H7 (cell line): ENCODE results near the gene GCLC. TPM values are rescaled to one million over a fixed set of nuclear protein-coding genes. Genes with fewer than 3 reads are reported as not detected.

Experiments
- DNase-seq: peaks from one replicate; pipeline ENCODE4 v3.0.0; 2012
- H3K27me3 ChIP-seq: 2 replicates; pipeline ENCODE4 v1.6.0; 2011; ENCODE audit warnings: mild to moderate bottlenecking, low read length; ENCODE audit not compliant: control insufficient read depth, insufficient read depth
- H3K36me3 ChIP-seq: replicated peaks from 2 replicates; pipeline ENCODE4 v1.5.1; 2011; ENCODE audit warnings: low read length; ENCODE audit not compliant: control insufficient read depth, insufficient read depth
- H3K4me3 ChIP-seq: 2 replicates; pipeline ENCODE4 v1.5.1; 2011; ENCODE audit warnings: low read depth, mild to moderate bottlenecking, control low read depth, low read length, moderate library complexity; ENCODE audit not compliant: insufficient read depth
- total RNA-seq: library from RNA; depleted of rRNA; stranded (reverse); fragments of >200 nt; shearing (Covaris generic); gene quantifications from 2 replicates; pipeline ENCODE4 v1.2.3, GENCODE V29; 2014; rRNA removed

Gene GCLC
- 37.4 and 39.8 TPM in 2 replicates for total RNA-seq

DNA sequence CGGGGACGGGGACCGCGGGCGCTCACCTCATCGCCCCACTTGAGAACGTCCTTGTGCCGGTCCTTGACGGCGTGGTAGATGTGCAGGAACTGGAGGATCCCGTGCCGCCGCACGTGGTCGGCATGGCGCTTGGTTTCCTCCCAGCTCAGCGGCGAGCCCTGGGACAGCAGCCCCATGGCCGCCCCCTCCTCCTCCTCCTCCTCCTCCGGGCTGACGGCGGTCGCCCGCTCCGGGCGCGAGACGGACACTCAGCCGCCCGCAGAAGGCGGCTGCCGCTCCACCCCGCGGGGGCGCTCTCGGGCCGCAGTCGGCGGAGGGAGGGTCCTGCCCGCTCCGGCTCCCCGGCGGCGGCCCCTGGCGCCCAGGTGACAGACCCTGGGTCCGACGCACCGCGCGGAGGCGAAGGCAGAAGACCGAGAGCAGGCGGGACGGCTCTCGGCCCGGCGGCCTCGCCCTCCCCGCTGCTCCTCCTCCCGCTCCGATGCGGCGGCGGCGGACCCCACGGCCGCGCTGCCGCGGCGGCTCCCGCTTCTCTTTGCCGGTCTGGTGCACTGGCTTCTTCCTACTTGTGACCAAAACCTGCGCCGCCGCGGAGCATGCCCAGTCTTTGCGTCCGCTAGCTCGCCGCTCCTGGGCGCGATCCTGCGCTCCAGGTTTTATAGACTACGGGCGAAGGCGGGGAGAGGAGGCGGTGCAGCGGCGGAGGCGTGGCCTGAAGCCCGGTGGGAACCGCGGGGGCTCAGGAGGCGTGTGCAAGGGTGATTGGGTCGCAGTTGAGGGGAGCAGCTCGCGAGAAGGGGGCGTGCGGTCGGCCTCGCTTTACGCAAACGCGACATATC lies at the start of gene GCLC:
TSS of gene GCLC (minus strand) at position 632 of the 839 bp plus-strand sequence. CDS start at position 176, 456 bp downstream.
- peak within 1 kb of the TSS; percentile 90 for H3K4me3 ChIP-seq
- peaks cover 6% of the 10 kb centered on the region for H3K27me3 ChIP-seq
- no peaks in the 10 kb centered on the region for H3K36me3 ChIP-seq
- DNase-seq = peak; percentile 95

DNA sequence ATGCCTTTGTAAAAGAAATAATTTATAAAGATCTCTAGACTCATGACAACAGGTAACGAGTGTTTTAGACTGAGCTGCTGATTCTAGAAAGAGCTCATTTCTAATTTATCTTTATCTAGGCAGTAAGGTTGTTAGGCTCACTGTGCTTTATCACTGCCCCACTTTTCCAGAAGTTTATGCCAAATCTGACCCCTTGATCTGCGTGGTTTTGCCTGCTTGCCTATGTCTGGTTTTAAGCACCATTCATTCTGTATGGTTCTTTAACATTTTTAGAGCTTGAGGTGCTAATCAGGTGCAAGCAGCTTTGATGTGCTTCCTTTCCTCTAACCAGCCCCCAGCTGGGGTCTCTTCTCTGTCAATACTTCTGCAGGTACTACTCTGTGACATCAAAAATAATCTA lies 49.7 kb upstream of the GCLC start:
- Histone ChIP-seq H3K36me3 (no peaks in the 10 kb centered on the region), H3K27me3 (no peaks in the 10 kb centered on the region), H3K4me3 (no peak overlapping the region)
- no peak for DNase-seq

DNA sequence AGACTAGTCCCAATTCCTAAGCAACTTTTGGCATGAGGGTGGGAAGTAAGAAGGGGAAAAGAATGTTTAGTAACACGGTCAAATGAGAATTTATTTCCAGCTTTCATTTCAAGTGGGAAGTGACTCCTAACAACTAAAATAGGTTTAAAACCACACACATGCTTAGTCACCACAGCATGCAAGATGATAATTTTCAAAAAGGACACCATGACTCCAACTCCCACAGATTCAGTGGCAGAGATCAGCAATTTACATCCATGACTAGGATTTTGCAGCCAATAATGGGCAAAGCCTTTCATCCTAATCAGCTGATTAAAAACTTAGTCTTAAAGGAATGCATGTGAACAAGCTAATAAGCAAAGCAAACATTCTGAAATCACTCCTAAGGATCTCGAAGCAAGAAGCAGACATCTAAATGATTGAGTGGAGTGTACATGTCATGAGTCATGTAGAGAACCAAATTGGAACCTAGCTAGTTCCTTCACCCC lies 48.1 kb upstream of the GCLC start:
- H3K36me3 ChIP-seq = no peaks in the 10 kb centered on the region
- H3K27me3 ChIP-seq = no peaks in the 10 kb centered on the region
- DNase-seq = no peak
- H3K4me3 ChIP-seq = no peak overlapping the region

DNA sequence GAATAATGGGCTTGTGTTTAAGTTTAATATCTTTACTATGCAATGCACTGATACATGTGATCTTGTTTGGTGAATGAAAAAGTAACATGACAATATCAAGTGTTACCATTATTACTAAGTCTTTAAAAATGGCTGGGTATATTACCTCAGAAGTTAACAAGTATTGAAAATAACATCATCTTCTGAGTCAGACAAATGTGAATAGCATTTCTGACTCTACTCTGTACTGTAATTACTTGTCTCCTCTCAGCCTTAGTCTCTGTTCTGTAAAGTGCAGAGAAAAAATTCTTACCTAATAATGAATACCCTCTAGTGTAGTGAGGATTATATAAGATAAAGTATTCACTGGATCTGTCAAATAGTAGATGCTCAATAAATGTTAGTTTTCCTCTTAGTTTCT lies 47.0 kb upstream of the GCLC start:
- no peaks in the 10 kb centered on the region for H3K27me3 ChIP-seq
- no peaks in the 10 kb centered on the region for H3K36me3 ChIP-seq
- DNase-seq = no peak
- H3K4me3 ChIP-seq = no peak overlapping the region

DNA sequence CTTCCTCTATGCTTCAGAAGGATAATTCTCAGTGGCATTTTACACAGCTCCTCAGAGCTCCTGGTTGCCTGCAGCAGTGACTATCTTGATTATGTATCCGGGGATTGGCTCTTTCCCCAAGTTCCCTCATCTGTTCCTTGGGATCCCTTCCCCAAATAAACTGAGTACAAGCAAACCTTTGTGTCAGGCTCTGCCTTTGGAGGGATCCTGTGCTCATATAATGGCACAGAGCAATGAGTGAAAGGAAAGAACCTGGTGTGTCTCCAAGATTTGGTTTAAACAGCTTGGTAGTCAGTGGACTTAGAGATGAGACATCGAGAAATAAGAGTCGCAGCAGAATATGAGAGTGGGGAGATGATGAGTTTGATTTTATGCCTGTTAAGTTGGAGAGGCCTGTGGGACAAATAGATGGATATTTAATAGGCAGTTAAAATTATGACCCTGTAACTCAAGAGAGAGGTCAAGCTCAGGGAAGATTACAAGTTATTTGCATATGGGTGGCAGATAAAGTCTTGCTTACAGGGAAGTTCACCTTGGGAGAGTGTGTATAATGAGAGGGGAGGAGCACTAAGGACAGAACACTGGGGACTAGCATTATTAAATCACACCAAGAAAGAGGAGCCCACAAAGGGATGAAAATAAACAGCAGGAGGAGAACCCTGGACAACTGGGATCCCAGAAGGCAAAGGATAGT lies 44.1 kb upstream of the GCLC start:
- no peak for DNase-seq

DNA sequence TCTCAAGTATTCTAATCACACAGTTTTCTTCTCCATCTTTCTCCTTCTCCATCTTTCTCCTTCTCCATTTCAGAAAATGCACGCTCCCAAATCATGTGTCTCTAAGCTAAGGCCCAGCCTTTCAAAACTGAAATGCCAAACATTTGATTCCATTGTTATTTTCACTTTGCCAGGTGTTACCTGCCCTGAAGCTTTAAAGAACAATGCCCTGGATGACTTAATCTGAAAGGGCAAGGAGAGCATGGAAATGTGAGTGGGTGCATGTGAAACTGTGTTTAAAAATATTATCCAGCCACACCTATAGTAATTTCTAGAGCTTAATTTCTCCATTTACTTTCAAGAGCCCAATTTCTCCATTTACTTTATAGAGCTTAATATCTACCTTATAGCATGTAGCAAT lies 42.4 kb upstream of the GCLC start:
- DNase-seq = no peak
- no peaks in the 10 kb centered on the region for H3K36me3 ChIP-seq
- H3K4me3 ChIP-seq = no peak overlapping the region
- H3K27me3 ChIP-seq = no peaks in the 10 kb centered on the region

More for the DNA sequence above, 44.1 kb upstream of the GCLC start:
- no peaks in the 10 kb centered on the region for H3K27me3 ChIP-seq
- H3K36me3 ChIP-seq = no peaks in the 10 kb centered on the region
- no peak overlapping the region for H3K4me3 ChIP-seq

DNA sequence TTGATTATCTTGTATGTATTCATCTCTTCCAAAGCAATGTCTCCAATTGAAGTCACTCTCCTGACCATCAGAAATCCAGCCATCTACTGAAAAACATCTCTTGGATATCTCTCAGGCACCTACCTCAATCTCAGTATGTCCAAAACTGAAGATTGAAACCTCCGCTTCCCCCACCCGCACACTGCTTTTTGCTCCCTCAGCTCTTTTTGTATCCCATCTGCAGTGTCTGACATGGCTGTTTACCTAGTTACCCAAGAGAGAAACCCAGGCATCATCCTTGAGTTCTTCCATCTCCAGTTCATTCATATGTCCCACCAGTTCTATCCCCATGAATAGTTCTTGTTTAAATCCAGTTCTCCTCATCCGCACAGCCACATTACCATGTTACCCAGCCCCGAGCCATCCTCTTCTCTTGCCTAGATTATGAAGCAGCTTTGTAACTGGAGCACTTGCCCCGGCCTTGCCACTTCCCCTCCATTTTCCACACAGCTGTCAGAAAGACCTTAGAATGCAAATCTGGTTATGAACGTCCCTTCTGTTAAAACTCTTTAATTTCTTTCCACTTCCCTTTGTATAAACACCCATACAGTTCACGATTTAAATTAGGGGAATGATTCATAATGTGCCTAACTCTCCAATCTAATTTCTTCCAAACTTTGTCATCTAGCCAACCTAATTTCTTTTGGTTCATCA lies 40.5 kb upstream of the GCLC start:
- Histone ChIP-seq H3K36me3 (no peaks in the 10 kb centered on the region), H3K4me3 (no peak overlapping the region), H3K27me3 (no peaks in the 10 kb centered on the region)
- no peak for DNase-seq

DNA sequence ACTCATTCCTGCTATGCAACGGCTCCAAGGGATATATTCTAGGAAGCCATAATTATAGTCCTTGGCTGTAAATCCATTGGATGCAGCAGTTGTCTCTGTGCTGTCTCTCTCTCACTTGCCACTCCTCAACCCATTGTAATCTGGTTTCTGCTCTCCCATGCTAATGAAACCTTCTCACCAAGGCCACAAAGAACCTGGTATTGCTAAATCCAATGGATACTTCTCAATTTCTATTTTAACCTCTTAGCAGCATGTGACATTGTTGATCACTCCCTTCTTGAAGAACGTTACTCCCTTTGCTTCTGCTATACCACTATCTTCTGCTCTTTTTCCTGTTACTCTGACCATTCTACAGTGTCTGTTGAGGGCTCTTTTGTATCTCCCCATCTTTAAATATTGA lies 39.8 kb upstream of the GCLC start:
- Histone ChIP-seq H3K4me3 (no peak overlapping the region), H3K27me3 (no peaks in the 10 kb centered on the region), H3K36me3 (no peaks in the 10 kb centered on the region)
- no peak for DNase-seq

DNA sequence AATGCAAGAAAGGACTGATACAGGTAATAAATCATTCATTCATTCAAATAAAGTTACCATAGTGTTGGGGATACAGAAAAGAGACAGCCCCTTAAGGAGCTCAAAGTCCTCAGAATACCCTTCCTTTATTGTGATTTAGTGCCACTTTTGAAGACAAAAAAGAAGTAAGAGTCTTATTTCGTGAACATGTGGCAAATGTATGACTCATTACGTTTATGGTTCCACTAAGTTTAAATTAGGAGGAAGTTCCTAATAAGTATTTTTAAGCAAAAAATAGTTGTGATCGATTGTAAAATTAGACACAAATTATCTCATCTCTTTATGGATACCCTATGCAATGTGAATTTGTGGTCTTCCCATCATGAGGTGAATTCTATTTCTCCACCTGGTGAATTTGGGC lies 38.5 kb upstream of the GCLC start:
- no peaks in the 10 kb centered on the region for H3K27me3 ChIP-seq
- DNase-seq = no peak

DNA sequence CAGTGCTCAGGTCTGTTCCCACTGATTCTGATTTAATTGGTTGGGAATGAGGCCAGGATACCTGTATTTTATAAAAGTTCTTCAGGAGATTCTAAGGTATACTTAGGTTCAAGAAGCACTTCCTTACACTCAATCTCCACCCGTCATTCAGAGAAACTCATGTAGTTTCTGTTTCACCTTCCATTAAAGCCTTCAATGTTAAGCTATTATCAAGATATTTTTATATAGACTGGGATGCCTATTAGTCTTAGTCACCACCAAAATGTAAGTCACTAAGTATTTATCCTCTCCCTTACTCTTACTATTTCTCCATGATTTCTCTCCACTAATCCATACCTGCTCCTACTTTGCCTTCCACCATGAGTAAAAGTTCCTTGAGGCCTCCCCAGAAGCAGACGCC lies 38.1 kb upstream of the GCLC start:
- H3K4me3 ChIP-seq = no peak overlapping the region
- no peaks in the 10 kb centered on the region for H3K27me3 ChIP-seq
- H3K36me3 ChIP-seq = no peaks in the 10 kb centered on the region
- DNase-seq = no peak

More for the DNA sequence above, 38.5 kb upstream of the GCLC start:
- Histone ChIP-seq H3K36me3 (no peaks in the 10 kb centered on the region), H3K4me3 (no peak overlapping the region)

DNA sequence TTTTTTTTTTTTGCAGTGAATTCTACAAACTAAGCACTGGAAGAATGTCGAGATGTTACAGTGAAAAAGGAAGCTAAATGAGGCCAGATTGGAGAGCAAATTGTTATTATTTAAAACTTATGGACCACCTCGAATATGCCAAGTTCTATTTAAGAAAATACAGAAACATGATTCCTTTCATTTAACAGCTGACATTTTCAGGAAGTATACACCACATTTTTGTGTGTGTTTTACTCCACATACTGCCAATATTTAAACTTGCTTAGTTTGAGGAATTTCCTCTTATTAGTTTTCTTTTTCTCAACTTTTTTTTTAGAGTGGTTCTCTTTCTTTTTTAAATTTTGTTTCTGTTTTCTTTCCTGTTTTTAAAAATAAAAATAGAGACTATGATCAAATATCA lies 37.0 kb upstream of the GCLC start:
- H3K4me3 ChIP-seq = no peak overlapping the region
- no peak for DNase-seq

DNA sequence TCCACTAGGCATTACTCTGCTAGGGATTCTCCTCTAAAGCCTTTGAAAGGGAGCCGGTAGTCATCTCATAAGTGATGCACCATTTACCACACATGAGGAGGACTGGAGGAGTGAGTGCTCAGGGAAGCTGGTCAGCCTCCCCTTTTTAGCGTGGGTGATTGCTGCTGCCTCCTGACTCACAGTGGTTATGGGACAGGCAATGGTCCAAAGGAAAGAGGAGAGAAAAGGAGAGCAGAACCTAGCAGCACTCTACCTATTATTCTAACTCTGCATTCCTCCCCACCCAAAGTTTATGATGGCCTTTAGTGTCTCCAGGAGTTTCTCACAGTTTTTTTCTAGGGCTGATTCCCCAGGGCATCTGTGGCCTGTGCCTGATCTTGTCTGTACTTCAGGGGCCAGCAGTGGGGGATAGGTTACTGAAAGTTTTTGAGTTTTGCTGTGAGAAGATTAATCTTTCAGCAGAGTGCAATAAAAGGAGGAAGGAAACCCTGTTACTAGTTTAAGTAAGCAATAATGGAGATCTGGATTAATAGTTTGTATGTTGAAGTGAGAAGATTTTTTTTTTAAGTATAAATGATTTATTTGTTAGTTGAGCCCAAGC lies 36.4 kb upstream of the GCLC start:
- no peak overlapping the region for H3K4me3 ChIP-seq
- no peaks in the 10 kb centered on the region for H3K36me3 ChIP-seq
- H3K27me3 ChIP-seq = no peaks in the 10 kb centered on the region
- DNase-seq = no peak

More for the DNA sequence above, 37.0 kb upstream of the GCLC start:
- Histone ChIP-seq H3K36me3 (no peaks in the 10 kb centered on the region), H3K27me3 (no peaks in the 10 kb centered on the region)

DNA sequence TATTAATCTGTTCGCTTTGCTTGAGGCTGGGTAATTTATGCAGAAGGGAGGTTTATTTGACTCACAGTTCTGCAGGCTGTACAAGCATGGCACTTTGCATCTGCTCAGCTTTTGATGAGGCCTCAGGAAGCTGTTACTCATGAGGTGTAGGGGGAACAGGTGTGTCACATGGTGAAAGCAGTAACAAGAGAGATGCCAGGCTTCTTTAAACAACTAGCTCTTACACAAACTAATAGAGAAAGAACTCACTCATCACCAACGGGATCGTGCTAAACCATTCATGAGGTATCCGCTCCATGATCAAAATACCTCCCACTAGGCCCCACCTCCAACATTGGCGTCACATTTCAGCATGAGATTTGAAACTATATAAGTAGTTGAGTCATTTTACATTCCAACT lies 34.4 kb upstream of the GCLC start:
- DNase-seq = no peak
- H3K27me3 ChIP-seq = no peaks in the 10 kb centered on the region
- no peak overlapping the region for H3K4me3 ChIP-seq
- no peaks in the 10 kb centered on the region for H3K36me3 ChIP-seq

DNA sequence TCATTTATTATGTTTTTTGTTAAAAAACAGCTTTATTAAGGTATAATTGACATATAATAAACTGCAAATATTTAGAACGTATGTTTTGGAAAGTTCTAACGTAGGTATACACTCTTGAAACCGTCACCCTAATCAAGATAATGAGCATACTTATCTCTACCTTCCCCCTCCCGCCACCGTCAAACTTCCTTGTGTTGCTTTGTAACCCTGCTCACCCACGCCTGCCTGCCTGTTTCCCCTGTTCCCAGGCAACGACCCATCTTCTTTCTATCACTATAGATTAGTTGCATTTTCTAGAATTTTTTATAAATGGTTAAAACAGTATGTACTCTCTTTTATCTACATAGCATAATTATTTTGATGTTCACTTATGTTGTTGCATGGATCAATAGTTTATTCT lies 33.5 kb upstream of the GCLC start:
- Histone ChIP-seq H3K27me3 (no peaks in the 10 kb centered on the region), H3K36me3 (no peaks in the 10 kb centered on the region), H3K4me3 (no peak overlapping the region)
- DNase-seq = no peak
